Tibial nerve (tissue), 4 donors: ENCODE results near the gene KIF1A.

Experiments
- CTCF ChIP-seq, 5 experiments: fragments of 200-600 bp in 3 of 5; fragments of 450-650 bp in 2 of 5; sonication (generic) in 3 of 5; IDR thresholded peaks; one replicate each; pipeline ENCODE4 v1.5.1; 2016 to 2019; ENCODE audit warnings: antibody characterized with exemption in 5 of 5, mild to moderate bottlenecking in 3 of 5, moderate library complexity in 2 of 5
- EP300 ChIP-seq, 2 donors: sonication (generic); formaldehyde crosslinking; IDR thresholded peaks; one replicate each; pipeline ENCODE4 v1.6.1; 2017; ENCODE audit warnings: antibody characterized with exemption in 2 of 2, mild to moderate bottlenecking in 1 of 2
- POLR2A ChIP-seq, 2 donors: fragments of 450-650 bp; IDR thresholded peaks; one replicate each; pipeline ENCODE4 v1.6.1; 2017; ENCODE audit warnings: antibody characterized with exemption in 2 of 2, mild to moderate bottlenecking in 2 of 2, moderate library complexity in 2 of 2

- no peak for TF ChIP-seq CTCF (IDR thresholded peaks at IDR 0.05)
- TF ChIP-seq POLR2A (IDR thresholded peaks at IDR 0.05): no peak
- TF ChIP-seq EP300 (IDR thresholded peaks at IDR 0.05): no peak
These were observed 74.6 kb downstream of the KIF1A start for GRCh38 chr2:240745456-240745855.
